Left kidney (tissue), 8 donors: ENCODE data around the gene ULBP1. TPM values are rescaled to one million over a fixed set of nuclear protein-coding genes. Genes with fewer than 3 reads are reported as not detected.
"Not testable (repeated sequence)": the region's sequence is repeated elsewhere in the genome, so short reads cannot be mapped to it uniquely, and the experiment has no call there.

Source experiments
- DNase-seq: peaks from one replicate; pipeline ENCODE4 v3.0.0-alpha.2; 2013
- long read RNA-seq, 8 donors: transcript quantifications; one replicate each; lab custom pipeline, GENCODE V29; 2026
- polyA plus RNA-seq: library from polyadenylated mRNA; unstranded; fragments of 120-200 nt; gene quantifications from one replicate; pipeline ENCODE4 v1.2.1, GENCODE V29; 2013; ENCODE audit not compliant: insufficient read length

Gene ULBP1
- polyA plus RNA-seq = 2.1 TPM
- long read RNA-seq, donor 1 = 0 reads
- long read RNA-seq, donor 2 = 0 reads
- long read RNA-seq, donor 3, partial matches to known transcripts = 0 of 2 reads
- long read RNA-seq, donor 3, other reads (novel, unspliced or antisense) = 0 of 2 reads
- long read RNA-seq, donor 4 = 0 reads
- long read RNA-seq, donor 5 = 0 reads
- long read RNA-seq, donor 6 = 0 reads
- long read RNA-seq, donor 7 = 0 reads
- long read RNA-seq, donor 8 = 0 reads

- peak; percentile 51 for DNase-seq
Observed at GRCh38 chr6:149963462-149964307, at the start of gene ULBP1. Gene ULBP1, plus strand, starts transcription at chr6:149963943. Its CDS starts 107 bp downstream, at chr6:149964050.

- no peak for DNase-seq
Observed at GRCh38 chr6:149915970-149916865, 47.5 kb upstream of the ULBP1 start.

- DNase-seq = no peak
Observed at GRCh38 chr6:149917679-149918078, 46.1 kb upstream of the ULBP1 start.

DNA sequence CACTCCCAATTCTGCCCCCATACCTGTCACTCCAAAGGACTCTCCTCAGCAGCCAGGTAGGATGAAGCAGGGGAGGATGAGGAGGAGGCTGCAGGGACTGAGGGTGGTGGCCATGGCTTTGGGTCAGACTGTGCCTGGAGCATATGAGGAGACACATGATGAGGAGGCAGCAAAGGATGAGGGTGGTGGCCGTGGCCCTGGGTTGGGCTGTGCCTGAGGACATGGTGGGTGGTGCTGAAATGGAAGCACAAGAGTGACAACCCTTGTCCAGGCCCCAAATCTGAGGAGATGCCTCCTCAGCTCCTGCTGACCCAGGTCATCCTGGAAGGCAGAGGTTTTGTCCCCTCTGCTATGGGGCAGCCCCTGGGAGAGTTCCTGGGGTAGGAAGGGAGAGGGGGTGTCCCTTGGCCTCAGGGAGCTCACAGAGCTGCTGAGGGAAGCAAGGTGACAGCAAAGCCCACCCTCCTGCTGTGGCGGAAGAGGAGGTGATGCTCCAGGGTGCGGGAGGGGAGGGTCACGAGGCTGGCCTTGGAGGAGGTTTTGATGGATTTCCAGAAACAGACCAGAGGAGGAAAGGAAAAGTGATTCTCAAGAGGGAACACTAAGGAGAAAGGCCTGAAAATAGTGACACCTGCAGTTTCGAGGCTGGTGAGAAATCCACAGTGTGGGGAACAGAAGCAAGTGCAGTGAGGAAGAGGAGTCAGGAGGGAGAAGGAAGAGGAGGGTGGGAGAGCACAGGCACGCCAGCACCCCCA, 45.4 kb upstream of the ULBP1 start:
- no peak for DNase-seq

GRCh38 chr6:149919126-149919833, 44.5 kb upstream of the ULBP1 start:
- not testable (repeated sequence) for DNase-seq

DNA sequence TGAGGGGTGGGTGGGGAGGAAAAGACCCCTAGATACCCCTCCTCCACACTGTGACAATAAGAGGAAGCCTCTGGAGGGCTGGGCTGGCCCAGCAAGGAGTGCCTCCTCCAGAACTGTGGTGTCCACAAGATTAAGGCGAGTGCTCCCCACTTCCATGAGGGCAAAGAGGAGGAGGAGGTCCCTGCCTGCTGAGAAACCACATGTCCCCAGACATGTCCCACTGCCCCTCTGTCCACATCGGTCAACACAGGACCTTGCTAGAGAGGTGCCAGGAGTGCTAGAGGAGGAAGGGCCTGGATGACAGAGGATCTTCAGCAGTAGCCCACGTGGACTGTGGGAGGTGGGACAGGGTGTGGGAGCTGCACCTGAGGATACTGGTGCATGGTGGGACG, 43.9 kb upstream of the ULBP1 start:
- DNase-seq = no peak

DNA sequence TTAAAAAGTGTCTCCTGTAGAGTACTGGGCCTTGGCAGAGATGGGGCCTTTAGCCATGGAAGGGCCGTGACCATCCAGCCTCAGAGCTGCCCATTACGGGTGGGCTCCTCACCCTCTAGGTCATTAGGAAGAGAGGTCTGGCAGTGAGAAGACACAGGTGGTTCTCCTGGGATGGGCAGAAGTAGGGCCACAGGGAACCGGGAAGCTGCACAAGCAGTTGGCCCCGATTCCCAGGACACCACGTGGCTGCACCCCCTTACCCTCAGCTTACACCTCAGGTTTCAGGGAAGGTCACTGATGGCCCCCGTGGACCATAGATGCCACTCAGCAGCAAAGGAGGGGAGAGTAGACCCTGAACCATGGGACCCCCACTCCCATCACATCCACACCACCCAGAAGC, 42.4 kb upstream of the ULBP1 start:
- DNase-seq = no peak

DNA sequence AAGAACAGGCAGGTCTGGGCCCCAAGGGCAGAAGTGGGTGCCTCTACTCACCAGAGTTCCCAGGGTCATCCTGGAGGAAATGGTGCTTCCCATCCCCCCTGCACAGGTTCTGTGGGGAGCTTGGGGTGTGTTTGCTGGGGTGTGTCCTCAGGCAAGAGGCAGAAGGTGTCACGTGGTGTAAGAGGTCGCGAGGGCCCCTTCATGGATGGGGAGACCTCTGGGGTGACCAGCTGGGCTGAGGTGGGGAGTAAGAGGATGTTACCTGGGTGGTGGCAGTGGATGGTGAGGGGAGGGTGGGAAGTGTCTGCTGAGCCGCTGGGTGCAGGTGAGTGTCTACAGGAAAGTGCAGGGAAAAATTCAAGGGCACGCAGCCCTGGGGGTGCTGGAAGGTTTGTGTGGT, 41.7 kb upstream of the ULBP1 start:
- DNase-seq = not testable (repeated sequence)

DNA sequence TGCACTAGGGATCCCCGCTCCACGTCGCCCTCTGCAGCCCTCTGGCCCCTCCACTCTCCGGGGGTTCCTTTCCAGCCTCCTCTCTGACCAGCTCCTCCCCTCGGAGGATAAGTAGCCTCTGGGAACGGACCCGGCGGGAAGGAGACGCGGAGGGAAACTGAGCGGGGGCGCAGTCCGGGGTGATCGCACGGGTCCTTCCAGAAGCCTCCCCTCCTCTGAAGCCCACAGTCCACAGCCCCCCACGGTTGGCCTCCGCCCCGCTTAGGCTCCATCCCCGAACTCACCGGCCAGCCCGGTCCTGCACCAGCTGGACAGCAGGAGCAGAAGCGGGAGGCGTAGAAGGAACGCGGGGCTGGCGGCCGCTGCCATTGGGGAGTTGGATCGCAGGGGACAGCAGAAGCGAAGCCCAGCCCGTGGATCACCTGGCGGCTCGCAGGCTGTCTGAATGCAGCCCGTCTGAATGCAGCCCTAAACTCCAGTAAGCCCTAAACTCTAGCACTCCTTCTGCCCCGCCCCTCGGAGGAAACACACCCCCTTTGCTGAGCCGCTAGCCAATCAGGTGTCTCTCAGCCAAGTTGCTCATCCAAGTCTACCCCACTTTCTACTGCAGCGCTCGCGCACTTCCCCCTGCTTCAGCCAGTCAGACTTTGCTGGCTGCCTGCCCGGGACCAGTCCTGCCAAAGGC, 41.0 kb upstream of the ULBP1 start, which contains the start of gene RAET1G:
TSS of gene RAET1G (minus strand) at position 480 of the 685 bp plus-strand sequence. CDS start at position 369, 111 bp downstream.
- DNase-seq = peak; percentile 88

DNA sequence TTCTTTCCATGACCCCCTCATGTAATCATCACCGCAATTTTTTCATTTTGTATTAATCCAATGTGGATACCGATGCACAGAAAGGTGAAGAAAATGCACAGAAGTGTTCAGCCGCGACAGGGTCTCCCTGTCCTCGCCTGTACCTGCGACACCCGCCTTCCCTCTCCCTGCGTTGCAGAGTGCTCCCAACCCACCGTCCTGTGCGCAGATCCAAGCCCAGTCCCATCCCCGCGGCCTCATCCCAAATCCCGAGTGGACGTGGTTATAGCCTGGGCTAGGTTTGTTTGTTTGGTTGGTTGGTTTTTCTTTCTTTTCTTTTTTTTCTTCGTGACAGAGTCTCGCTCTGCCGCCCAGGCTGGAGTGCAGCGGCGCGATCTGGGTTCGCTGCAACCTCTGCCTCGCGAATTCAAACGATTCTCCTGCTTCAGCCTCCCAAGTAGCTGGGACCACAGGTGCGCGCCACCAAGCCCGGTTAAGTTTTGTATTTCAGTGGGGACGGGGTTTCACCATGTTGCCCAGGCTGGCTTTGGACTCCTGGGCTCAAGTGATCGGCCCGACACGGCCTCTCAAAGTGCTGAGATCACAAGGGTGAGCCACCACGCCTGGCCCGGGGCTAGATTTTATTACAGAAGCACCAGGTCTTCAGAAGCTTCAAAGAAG, 40.3 kb upstream of the ULBP1 start:
- DNase-seq = no peak

DNA sequence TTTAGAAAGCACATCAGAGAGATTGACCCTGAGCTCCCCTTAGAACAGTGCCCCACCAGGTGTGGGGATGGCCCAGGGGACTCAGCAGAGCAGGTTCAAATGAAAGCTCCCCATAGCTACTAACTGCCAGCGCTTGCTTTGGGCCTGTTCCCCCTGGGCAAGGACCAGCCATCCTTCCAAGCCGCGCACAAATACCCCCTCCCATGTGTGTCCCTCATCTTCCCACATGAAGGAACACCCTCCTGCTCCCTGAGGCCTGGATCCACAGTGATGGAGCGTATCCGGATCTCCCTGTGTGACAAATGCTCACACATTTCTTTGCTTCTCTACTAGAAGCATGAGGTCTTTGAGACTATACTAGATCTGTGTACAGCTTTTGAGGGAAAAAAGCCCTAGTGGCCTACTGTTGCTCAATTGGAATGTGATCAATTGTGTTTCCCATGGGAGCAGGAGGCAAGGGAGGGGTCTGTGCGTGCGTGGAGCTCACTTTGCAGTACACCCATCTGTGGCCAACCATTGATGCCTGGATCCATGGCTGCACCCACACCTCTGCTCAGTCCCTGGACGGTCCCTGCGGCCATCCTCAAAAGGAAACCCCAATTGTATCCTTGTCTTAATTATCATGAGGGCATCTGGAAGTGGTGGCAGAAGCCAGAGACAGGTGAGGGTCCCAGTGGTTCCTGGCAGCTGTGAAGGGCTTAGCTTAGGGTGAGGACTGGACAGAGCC, 39.4 kb upstream of the ULBP1 start:
- no peak for DNase-seq

DNA sequence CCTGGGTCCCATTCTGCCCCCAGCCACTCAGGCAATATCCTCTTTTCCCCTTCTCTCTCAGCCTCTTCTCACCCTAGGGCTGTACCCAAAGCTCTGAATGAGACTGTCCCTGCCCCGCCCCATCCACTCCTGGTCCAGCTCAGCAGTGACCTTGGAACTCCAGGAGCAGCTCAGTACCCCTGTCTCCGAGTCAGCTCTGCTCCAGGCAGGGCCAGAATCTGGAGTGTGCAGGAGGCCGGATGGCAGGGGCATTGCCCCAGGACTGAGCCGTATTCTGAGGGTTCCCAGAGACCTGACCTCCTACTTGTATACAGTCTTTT, 38.9 kb upstream of the ULBP1 start:
- no peak for DNase-seq

DNA sequence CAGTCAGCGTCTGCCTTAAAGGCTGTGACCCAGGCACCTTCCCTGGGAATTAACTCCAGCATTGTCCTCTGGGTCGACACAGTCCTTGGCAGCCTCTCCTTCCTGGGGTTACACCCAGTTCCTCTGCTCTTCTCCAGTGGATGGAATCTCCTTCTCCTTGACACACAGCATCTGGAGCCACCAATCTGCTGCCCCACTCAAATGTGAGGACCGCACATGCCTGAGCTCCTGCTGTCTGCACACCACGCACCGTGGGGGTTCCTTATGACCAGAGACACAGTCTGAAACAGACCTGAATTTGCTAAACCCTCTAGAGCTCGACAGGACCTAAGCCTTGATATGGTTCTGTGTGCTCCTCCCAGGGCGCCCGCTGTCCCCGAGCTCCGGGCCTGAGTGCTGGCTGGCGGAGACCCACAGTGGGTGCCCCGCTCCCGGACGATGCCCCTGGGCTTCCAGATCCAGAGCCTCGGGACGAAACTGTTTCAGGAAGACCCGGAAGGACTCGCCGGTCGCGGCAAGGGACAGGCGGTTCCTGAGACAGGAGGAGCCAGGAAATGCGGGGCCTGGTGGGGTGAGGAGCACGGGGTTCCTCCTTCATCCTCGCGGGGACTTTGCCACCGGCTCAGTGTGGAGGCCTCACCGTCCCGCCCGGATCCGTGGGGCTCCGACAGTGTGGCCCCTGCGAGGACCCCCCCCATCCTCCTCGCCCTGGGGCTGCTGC, 38.3 kb upstream of the ULBP1 start:
- no peak for DNase-seq

DNA sequence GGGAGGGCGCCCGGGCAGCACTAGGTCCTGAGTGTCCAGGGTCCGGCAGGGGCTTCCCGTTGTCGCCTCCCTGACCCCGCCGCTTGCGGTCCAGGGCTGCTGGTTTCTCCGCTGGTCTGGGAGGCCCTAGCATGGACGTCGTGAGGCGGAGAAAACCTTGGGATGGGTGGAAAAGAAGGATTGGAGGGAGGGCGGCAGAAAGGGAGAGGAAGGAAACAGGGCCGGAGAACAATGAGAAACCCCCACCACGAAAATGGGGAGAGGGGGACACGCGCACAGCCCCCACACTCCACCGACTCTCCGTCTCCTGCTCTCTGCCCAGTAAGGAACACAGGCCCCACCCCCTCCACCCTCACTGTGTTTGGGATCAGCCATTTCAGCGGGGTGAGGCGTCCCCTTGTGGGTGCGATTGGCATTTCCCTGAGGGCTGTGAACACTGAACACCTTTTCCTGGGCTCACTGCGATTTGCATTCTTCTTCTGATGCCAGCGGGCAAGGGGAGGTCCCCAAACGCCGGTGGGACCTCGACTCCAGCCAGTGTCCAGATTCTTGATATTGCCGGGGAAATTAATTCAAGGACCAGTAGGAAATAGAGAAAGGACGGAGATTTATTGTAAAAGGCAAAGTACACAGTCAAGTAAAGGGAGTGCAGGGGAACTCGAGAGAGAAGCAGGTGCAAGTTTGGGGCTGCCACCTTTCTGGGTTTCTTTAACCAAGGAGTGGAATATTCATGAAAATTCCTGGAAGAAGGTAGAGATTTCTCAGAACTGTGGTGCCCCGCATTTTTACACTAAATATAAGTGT, 37.6 kb upstream of the ULBP1 start:
- peak; percentile 82 for DNase-seq

- not testable (repeated sequence) for DNase-seq
Observed at GRCh38 chr6:149927025-149927424, 36.7 kb upstream of the ULBP1 start.

- DNase-seq = no peak
Observed at GRCh38 chr6:149929422-149929821, 34.3 kb upstream of the ULBP1 start.

- DNase-seq = no peak
Observed at GRCh38 chr6:149931501-149931900, 32.2 kb upstream of the ULBP1 start.

- DNase-seq = no peak
Observed at GRCh38 chr6:149933036-149933435, 30.7 kb upstream of the ULBP1 start.
